SK-N-MC (cell line): Measurements from ENCODE around the gene SLC51A.
"Not testable (repeated sequence)": the region's sequence is repeated elsewhere in the genome, so short reads cannot be mapped to it uniquely, and the experiment has no call there.

Experiments used
- DNase-seq: peaks from one replicate; pipeline ENCODE4 v3.0.0-alpha.2; 2011; ENCODE audit warnings: low read depth, low spot score
- H3K27ac ChIP-seq: fragments of 200-600 bp; sonication (generic); 2 replicates; pipeline ENCODE4 v1.5.1; 2016; ENCODE audit warnings: mixed run types
- H3K36me3 ChIP-seq: fragments of 200-600 bp; sonication (generic); 2 replicates; pipeline ENCODE4 v1.6.1; 2017; ENCODE audit warnings: antibody characterized with exemption, low read length, mixed read lengths; ENCODE audit not compliant: insufficient read depth
- H3K4me3 ChIP-seq: fragments of 200-600 bp; sonication (generic); 2 replicates; pipeline ENCODE4 v1.5.1; 2016
- H3K9ac ChIP-seq: fragments of 200-600 bp; sonication (generic); 2 replicates; pipeline ENCODE4 v1.8.0; 2017; ENCODE audit warnings: mixed run types, mixed read lengths; ENCODE audit not compliant: insufficient read length
- H3K9me3 ChIP-seq: fragments of 200-600 bp; sonication (generic); 2 replicates; pipeline ENCODE4 v1.6.1; 2017; ENCODE audit warnings: low read depth, mild to moderate bottlenecking, antibody characterized with exemption, low read length, moderate library complexity, mixed read lengths
- EZH2 ChIP-seq: fragments of 200-600 bp; sonication (generic); IDR thresholded peaks from one replicate; pipeline ENCODE4 v1.6.1; 2017; ENCODE audit warnings: antibody characterized with exemption
- FOXP2 ChIP-seq: optimal IDR thresholded peaks from 2 replicates; pipeline ENCODE3; 2011; ENCODE audit warnings: mild to moderate bottlenecking, moderate library complexity; ENCODE audit not compliant: insufficient read depth; ENCODE audit errors: extremely low read length, control extremely low read depth
- POLR2AphosphoS5 ChIP-seq: IDR thresholded peaks from 2 replicates; pipeline ENCODE4 v1.6.1; 2012; ENCODE audit warnings: mild to moderate bottlenecking, low read depth, low read length, borderline replicate concordance

The SLC51A gene

GRCh38 chr3:196216089-196216564, at the start of gene SLC51A:
Gene SLC51A, plus strand, starts transcription at chr3:196216534. Its CDS starts 179 bp downstream, at chr3:196216713.
- TF ChIP-seq FOXP2 (no peak), POLR2AphosphoS5 (no peak), EZH2 (no peak)
- H3K27ac ChIP-seq = no peak within 1 kb of the TSS
- no peaks in the 10 kb centered on the region for H3K9me3 ChIP-seq
- H3K9ac ChIP-seq = no peak within 1 kb of the TSS
- no peak within 1 kb of the TSS for H3K4me3 ChIP-seq
- DNase-seq = no peak
- H3K36me3 ChIP-seq = no peaks in the 10 kb centered on the region

GRCh38 chr3:196166741-196167140, 49.6 kb upstream of the SLC51A start:
- H3K9me3 ChIP-seq = no peaks in the 10 kb centered on the region
- DNase-seq = no peak
- H3K4me3 ChIP-seq = no peak overlapping the region
- TF ChIP-seq EZH2 (no peak), POLR2AphosphoS5 (no peak)
- no peak overlapping the region for H3K27ac ChIP-seq
- H3K9ac ChIP-seq = no peak overlapping the region
- no peaks in the 10 kb centered on the region for H3K36me3 ChIP-seq

GRCh38 chr3:196168808-196169391, 47.4 kb upstream of the SLC51A start:
- H3K9me3 ChIP-seq = no peaks in the 10 kb centered on the region
- TF ChIP-seq EZH2 = no peak
- no peak overlapping the region for H3K9ac ChIP-seq
- H3K36me3 ChIP-seq = no peaks in the 10 kb centered on the region
- no peak overlapping the region for H3K4me3 ChIP-seq
- no peak for DNase-seq
- no peak overlapping the region for H3K27ac ChIP-seq

DNA sequence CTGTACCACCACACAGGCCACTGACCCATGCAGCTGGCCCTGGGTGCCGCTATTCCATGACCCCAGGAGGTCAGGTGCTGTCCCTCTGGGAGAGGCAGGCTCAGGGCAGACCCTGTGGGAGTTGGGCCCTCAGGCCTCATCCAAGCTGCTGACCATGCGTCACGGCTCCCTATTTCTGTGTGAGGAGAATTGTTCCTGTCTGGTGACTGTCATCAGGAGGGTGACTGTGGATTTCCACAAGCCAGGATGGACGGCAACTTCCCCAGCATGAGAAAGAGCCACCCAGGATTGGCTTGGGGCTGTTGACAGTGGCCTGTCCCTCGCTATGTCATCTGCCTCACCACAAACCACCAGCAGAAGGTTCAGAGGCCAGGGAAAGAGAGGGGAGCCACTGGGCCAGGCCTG, 46.5 kb upstream of the SLC51A start:
- no peak for DNase-seq
- H3K36me3 ChIP-seq = no peaks in the 10 kb centered on the region
- H3K9me3 ChIP-seq = no peaks in the 10 kb centered on the region
- no peak overlapping the region for H3K4me3 ChIP-seq
- H3K9ac ChIP-seq = no peak overlapping the region
- no peak overlapping the region for H3K27ac ChIP-seq
- TF ChIP-seq POLR2AphosphoS5 (no peak), EZH2 (no peak), FOXP2 (no peak)

GRCh38 chr3:196170296-196170695, 46.0 kb upstream of the SLC51A start:
- not testable (repeated sequence) for H3K9me3 ChIP-seq, DNase-seq, H3K9ac ChIP-seq, H3K4me3 ChIP-seq, H3K27ac ChIP-seq, H3K36me3 ChIP-seq

DNA sequence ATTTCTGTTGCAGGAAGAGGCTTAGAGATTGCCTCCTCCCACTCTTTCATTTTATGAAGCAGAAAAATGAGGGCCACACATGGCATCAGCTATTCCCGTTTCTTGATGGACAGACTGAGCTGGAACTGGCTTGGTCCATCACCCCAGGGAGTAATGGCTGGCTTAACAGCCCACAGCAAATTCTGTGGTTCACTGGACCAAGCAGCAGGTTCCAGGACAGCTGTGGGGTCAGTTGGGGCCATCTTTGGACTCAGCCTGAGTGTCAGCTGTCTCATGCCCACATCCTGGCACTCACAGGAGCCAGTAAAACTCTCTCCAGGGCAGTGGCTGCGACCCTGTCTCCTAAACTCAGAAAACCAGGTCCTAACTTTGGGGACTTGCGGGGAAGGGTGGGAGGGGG, 41.7 kb upstream of the SLC51A start:
- no peak for DNase-seq
- TF ChIP-seq POLR2AphosphoS5 (no peak), EZH2 (no peak), FOXP2 (no peak)

DNA sequence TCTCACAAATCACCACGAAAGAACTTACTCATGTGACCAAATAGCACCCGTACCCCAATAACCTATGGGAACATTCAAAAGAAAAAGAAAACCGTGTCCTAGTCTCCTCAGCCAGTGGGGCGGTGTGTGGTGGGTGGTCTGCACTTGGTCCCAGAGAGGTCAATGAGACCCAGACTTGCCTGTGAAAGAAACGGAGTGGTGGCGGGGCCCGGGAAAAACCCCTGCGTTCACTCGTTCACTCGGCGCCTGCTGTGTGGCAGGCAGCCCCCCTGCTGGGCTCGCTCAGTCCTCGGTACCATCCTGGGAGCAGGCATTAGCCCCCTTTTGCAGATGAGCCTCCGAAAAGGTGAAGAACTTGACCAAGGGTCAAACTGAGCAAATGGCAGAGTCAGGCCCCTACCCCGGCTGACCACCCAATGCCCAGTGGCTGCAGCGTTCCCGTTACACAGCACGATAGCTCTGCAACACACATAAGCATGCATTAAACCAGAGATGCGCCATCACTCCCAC, 41.2 kb upstream of the SLC51A start:
- H3K4me3 ChIP-seq = no peak overlapping the region
- DNase-seq = no peak
- no peaks in the 10 kb centered on the region for H3K9me3 ChIP-seq
- TF ChIP-seq FOXP2 (no peak), EZH2 (no peak), POLR2AphosphoS5 (no peak)
- no peaks in the 10 kb centered on the region for H3K36me3 ChIP-seq
- H3K27ac ChIP-seq = no peak overlapping the region
- no peak overlapping the region for H3K9ac ChIP-seq

More for the DNA sequence above, 41.7 kb upstream of the SLC51A start:
- H3K27ac ChIP-seq = no peak overlapping the region
- H3K36me3 ChIP-seq = no peaks in the 10 kb centered on the region
- H3K9me3 ChIP-seq = no peaks in the 10 kb centered on the region
- H3K4me3 ChIP-seq = no peak overlapping the region
- no peak overlapping the region for H3K9ac ChIP-seq

DNA sequence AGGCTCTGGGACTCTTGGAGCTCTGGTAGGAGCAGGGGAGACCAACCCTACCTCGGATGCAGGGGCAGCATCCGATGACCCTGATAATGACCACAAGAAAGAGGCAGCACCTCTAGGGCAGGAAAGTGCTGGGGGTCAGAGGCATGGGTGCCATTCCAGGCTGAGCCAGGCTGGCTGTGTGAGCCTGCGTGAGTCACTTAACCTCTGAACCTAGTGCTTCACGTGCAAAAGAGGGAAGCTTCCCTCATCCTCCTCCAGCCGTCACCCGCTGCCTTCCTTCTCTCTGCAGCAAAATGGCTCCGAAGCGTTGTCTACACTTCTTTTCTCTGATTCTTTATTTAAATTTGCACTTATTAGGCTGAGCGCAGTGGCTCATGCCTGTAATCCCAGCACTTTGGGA, 40.6 kb upstream of the SLC51A start:
- H3K9me3 ChIP-seq = no peaks in the 10 kb centered on the region
- no peak overlapping the region for H3K9ac ChIP-seq
- no peak for DNase-seq
- H3K4me3 ChIP-seq = no peak overlapping the region
- H3K36me3 ChIP-seq = no peaks in the 10 kb centered on the region
- TF ChIP-seq FOXP2 (no peak), POLR2AphosphoS5 (no peak), EZH2 (no peak)
- H3K27ac ChIP-seq = no peak overlapping the region

GRCh38 chr3:196177567-196177966, 38.8 kb upstream of the SLC51A start:
- no peaks in the 10 kb centered on the region for H3K36me3 ChIP-seq
- TF ChIP-seq EZH2 = no peak
- no peak for TF ChIP-seq FOXP2
- TF ChIP-seq POLR2AphosphoS5 = no peak
- no peaks in the 10 kb centered on the region for H3K9me3 ChIP-seq
- no peak overlapping the region for H3K4me3 ChIP-seq
- H3K27ac ChIP-seq = no peak overlapping the region
- DNase-seq = no peak
- H3K9ac ChIP-seq = no peak overlapping the region

DNA sequence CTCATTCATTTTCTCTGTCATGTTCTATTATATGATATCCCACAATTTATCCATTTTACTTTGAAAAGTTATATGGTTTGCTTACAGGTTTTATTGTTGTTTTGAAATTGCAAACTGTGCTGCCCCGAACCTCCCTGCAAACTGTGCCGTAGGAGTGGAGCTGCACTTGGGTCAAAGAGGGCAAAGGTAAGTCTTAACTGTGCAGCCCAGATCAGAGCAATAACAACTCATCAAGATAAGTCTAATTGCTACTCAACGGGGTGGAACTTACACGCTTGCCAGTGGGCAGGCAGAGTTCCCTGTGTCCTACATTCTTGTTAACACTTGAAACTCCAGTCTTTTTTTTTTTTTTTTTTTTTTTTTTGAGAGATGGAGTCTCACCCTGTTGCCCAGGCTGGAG, 38.4 kb upstream of the SLC51A start:
- H3K36me3 ChIP-seq = no peaks in the 10 kb centered on the region
- H3K4me3 ChIP-seq = no peak overlapping the region
- H3K27ac ChIP-seq = no peak overlapping the region
- TF ChIP-seq FOXP2 (no peak), POLR2AphosphoS5 (no peak), EZH2 (no peak)
- H3K9me3 ChIP-seq = no peaks in the 10 kb centered on the region
- no peak for DNase-seq
- no peak overlapping the region for H3K9ac ChIP-seq
